OCI-LY1 (cell line): ENCODE measurements around the gene AADACL4.

Experiments
- H2AFZ ChIP-seq: fragments of 200-600 bp; sonication (generic), shearing (Covaris generic); 2 replicates; pipeline ENCODE4 v1.6.0; 2014; ENCODE audit warnings: antibody characterized with exemption, mild to moderate bottlenecking, low read length
- H3F3A ChIP-seq: fragments of 200-600 bp; sonication (generic), shearing (Covaris generic); 2 replicates; pipeline ENCODE4 v1.6.0; 2014; ENCODE audit warnings: mild to moderate bottlenecking, antibody characterized with exemption, low read length, moderate library complexity; ENCODE audit not compliant: insufficient read depth
- H3K27ac ChIP-seq: fragments of 200-600 bp; sonication (generic); 2 replicates; pipeline ENCODE4 v1.5.1; 2014; ENCODE audit warnings: low read length, mixed run types, mild to moderate bottlenecking, low read depth; ENCODE audit not compliant: poor library complexity, severe bottlenecking
- H3K27me3 ChIP-seq: fragments of 200-600 bp; sonication (generic); 2 replicates; pipeline ENCODE4 v1.6.0; 2014; ENCODE audit warnings: antibody characterized with exemption, mild to moderate bottlenecking, low read length, moderate library complexity; ENCODE audit not compliant: insufficient read depth
- H3K36me3 ChIP-seq: fragments of 200-600 bp; sonication (generic); 2 replicates; pipeline ENCODE4 v1.6.1; 2014; ENCODE audit warnings: mild to moderate bottlenecking, antibody characterized with exemption, low read length, moderate library complexity, mixed read lengths; ENCODE audit not compliant: insufficient read depth
- H3K4me1 ChIP-seq: fragments of 200-600 bp; sonication (generic); 2 replicates; pipeline ENCODE4 v1.5.1; 2014; ENCODE audit warnings: mild to moderate bottlenecking, low read length, moderate library complexity; ENCODE audit not compliant: insufficient read depth, severe bottlenecking
- H3K4me2 ChIP-seq: fragments of 200-600 bp; sonication (generic), shearing (Covaris generic); 2 replicates; pipeline ENCODE4 v1.6.1; 2014; ENCODE audit warnings: low read length
- H3K4me3 ChIP-seq: fragments of 200-600 bp; sonication (generic); 2 replicates; pipeline ENCODE4 v1.5.1; 2014; ENCODE audit warnings: low read length, low read depth, mild to moderate bottlenecking, mixed read lengths; ENCODE audit not compliant: poor library complexity, severe bottlenecking
- H3K79me2 ChIP-seq: fragments of 200-600 bp; shearing (Covaris generic); 2 replicates; pipeline ENCODE4 v1.6.1; 2016; ENCODE audit warnings: mixed run types, low read length, mixed read lengths; ENCODE audit not compliant: insufficient read depth
- H3K9ac ChIP-seq: fragments of 200-600 bp; sonication (generic), shearing (Covaris generic); 2 replicates; pipeline ENCODE4 v1.6.1; 2014; ENCODE audit warnings: mild to moderate bottlenecking, low read length, mixed read lengths
- H3K9me2 ChIP-seq: fragments of 200-600 bp; sonication (generic), shearing (Covaris generic); 2 replicates; pipeline ENCODE4 v1.6.1; 2014; ENCODE audit warnings: low read depth, mild to moderate bottlenecking, low read length, mixed read lengths
- H3K9me3 ChIP-seq: fragments of 200-600 bp; shearing (Covaris generic); 2 replicates; pipeline ENCODE4 v1.6.1; 2014; ENCODE audit warnings: low read length, mixed read lengths
- H4K20me1 ChIP-seq: fragments of 200-600 bp; sonication (generic), shearing (Covaris generic); 2 replicates; pipeline ENCODE4 v1.6.0; 2016; ENCODE audit warnings: mild to moderate bottlenecking, low read length; ENCODE audit not compliant: insufficient read depth
- EZH2 ChIP-seq: fragments of 200-600 bp; sonication (generic), shearing (Covaris generic); IDR thresholded peaks from 2 replicates; pipeline ENCODE4 v1.8.0; 2017; ENCODE audit warnings: borderline replicate concordance, mixed run types, mild to moderate bottlenecking, antibody characterized with exemption, low read length, moderate library complexity, mixed read lengths
- TF ChIP-seq, protein P1 (sequence below): fragments of 200-600 bp; sonication (generic), shearing (Covaris generic); IDR thresholded peaks from 2 replicates; pipeline ENCODE4 v1.5.1; 2017; ENCODE audit warnings: mild to moderate bottlenecking, antibody characterized with exemption, low read length, moderate library complexity, mixed read lengths

AADACL4 gene

DNA sequence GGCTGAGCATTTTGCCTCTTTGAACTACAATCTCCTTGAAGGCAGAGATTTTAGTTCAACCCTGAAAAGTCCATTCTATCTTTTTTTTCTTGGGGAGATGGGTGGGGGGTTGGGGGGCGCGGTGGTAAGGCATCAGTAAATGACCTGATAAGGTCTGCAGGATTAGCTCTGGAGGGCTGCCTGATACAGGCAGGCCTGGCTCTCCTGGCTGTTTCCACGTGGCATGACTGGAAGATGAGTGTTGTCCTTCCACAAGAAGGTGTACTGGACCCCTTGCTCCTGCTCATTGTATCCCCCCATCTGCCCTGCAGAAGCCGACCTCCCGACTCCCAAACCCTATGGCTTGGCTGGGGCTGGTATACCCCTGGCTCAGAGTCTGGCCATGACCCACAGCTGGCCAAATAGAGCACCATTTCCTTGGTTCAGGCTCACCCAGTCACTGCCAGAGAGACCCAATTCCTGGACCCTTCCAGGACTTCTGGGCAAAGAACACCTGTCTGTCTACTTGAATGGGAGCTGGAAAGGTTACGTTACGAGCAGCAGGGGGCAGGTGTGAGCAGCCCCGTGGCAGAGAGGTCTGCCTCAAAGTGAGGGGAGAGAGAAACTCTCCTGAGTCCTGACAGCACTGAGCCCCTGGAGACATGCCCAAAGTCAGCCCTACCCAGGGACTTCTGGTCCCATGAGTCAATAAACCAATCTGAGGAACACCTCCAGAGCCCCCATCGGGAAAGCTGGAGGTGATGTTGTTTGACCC is 42.8 kb upstream of the AADACL4 start:
- Histone ChIP-seq H3K4me1 (no peaks in the 10 kb centered on the region), H3K4me2 (no peak overlapping the region), H3K27me3 (0 out of 2 replicates have a peak, but pooled peaks cover 4% of the 10 kb centered on the region), H4K20me1 (no peaks in the 10 kb centered on the region), H3K27ac (no peak overlapping the region), H3K4me3 (no peak overlapping the region), H3K79me2 (no peaks in the 10 kb centered on the region), H3K9ac (no peak overlapping the region), H3F3A (no peaks in the 10 kb centered on the region), H3K9me3 (no peaks in the 10 kb centered on the region), H2AFZ (no peak overlapping the region), H3K36me3 (no peaks in the 10 kb centered on the region), H3K9me2 (no peaks in the 10 kb centered on the region)
- TF ChIP-seq EZH2, result no peak
- TF ChIP-seq, protein P1, sequence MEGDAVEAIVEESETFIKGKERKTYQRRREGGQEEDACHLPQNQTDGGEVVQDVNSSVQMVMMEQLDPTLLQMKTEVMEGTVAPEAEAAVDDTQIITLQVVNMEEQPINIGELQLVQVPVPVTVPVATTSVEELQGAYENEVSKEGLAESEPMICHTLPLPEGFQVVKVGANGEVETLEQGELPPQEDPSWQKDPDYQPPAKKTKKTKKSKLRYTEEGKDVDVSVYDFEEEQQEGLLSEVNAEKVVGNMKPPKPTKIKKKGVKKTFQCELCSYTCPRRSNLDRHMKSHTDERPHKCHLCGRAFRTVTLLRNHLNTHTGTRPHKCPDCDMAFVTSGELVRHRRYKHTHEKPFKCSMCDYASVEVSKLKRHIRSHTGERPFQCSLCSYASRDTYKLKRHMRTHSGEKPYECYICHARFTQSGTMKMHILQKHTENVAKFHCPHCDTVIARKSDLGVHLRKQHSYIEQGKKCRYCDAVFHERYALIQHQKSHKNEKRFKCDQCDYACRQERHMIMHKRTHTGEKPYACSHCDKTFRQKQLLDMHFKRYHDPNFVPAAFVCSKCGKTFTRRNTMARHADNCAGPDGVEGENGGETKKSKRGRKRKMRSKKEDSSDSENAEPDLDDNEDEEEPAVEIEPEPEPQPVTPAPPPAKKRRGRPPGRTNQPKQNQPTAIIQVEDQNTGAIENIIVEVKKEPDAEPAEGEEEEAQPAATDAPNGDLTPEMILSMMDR, result peak; percentile 65

- Histone ChIP-seq H3K4me1 (no peaks in the 10 kb centered on the region), H4K20me1 (no peaks in the 10 kb centered on the region), H3F3A (no peaks in the 10 kb centered on the region), H3K4me3 (no peak overlapping the region), H3K9ac (no peak overlapping the region), H3K79me2 (no peaks in the 10 kb centered on the region), H3K9me2 (no peaks in the 10 kb centered on the region), H3K9me3 (no peaks in the 10 kb centered on the region), H3K4me2 (no peak overlapping the region), H3K36me3 (no peaks in the 10 kb centered on the region), H2AFZ (no peak overlapping the region), H3K27ac (no peak overlapping the region), H3K27me3 (0 out of 2 replicates have a peak, but pooled peaks cover 4% of the 10 kb centered on the region)
- no peak for TF ChIP-seq EZH2
- TF ChIP-seq, protein P1, result no peak
Observed at GRCh38 chr1:12601700-12602658, 41.9 kb upstream of the AADACL4 start.

GRCh38 chr1:12602659-12603024 is 41.2 kb upstream of the AADACL4 start:
- no peak overlapping the region for H3K4me2 ChIP-seq
- H3K27ac ChIP-seq, result no peak overlapping the region
- no peaks in the 10 kb centered on the region for H3K4me1 ChIP-seq
- H3K4me3 ChIP-seq, result no peak overlapping the region
- no peak overlapping the region for H2AFZ ChIP-seq
- H4K20me1 ChIP-seq, result no peaks in the 10 kb centered on the region
- no peak overlapping the region for H3K9ac ChIP-seq
- H3F3A ChIP-seq, result no peaks in the 10 kb centered on the region
- no peaks in the 10 kb centered on the region for H3K36me3 ChIP-seq
- no peaks in the 10 kb centered on the region for H3K79me2 ChIP-seq
- no peaks in the 10 kb centered on the region for H3K9me3 ChIP-seq
- 0 out of 2 replicates have a peak, but pooled peaks cover 4% of the 10 kb centered on the region for H3K27me3 ChIP-seq
- no peak for TF ChIP-seq EZH2
- TF ChIP-seq, protein P1, result no peak
- no peaks in the 10 kb centered on the region for H3K9me2 ChIP-seq
